Effector CD4-positive, alpha-beta T cell (primary cell): ENCODE measurements around the gene ZIC1. TPM values are rescaled to one million over a fixed set of nuclear protein-coding genes. Genes with fewer than 3 reads are reported as not detected.

ENCODE experiments used
- DNase-seq: peaks from one replicate; pipeline ENCODE4 v3.0.0-alpha.2; 2020
- total RNA-seq: gene quantifications from one replicate; lab custom pipeline; 2026; lab: John Stamatoyannopoulos, UW

Gene ZIC1
- not detected for total RNA-seq

GRCh38 chr3:147409143-147410115 lies at the start of gene ZIC1:
ZIC1 (plus strand) TSS chr3:147409365; CDS start chr3:147410113, 748 bp downstream.
- DNase-seq, result no peak

GRCh38 chr3:147360051-147360439 lies 49.1 kb upstream of the ZIC1 start:
- no peak for DNase-seq

GRCh38 chr3:147360646-147361453 lies 48.3 kb upstream of the ZIC1 start:
- no peak for DNase-seq

- DNase-seq, result no peak
Measured at GRCh38 chr3:147361454-147362420, 47.4 kb upstream of the ZIC1 start.

- no peak for DNase-seq
Measured at GRCh38 chr3:147364771-147365170, 44.4 kb upstream of the ZIC1 start.

- DNase-seq, result no peak
Measured at GRCh38 chr3:147365196-147366115, 43.7 kb upstream of the ZIC1 start.

- DNase-seq, result no peak
Measured at GRCh38 chr3:147367676-147368075, 41.5 kb upstream of the ZIC1 start.

- DNase-seq, result no peak
Measured at GRCh38 chr3:147368151-147368550, 41.0 kb upstream of the ZIC1 start.

- DNase-seq, result no peak
Measured at GRCh38 chr3:147368561-147369221, 40.5 kb upstream of the ZIC1 start.

GRCh38 chr3:147369231-147369630 lies 39.9 kb upstream of the ZIC1 start:
- no peak for DNase-seq

GRCh38 chr3:147369661-147370123 lies 39.5 kb upstream of the ZIC1 start:
- no peak for DNase-seq

GRCh38 chr3:147370349-147370748 lies 38.8 kb upstream of the ZIC1 start:
- no peak for DNase-seq

- DNase-seq, result no peak
Measured at GRCh38 chr3:147371140-147371539, 38.0 kb upstream of the ZIC1 start.

GRCh38 chr3:147371771-147372340 lies 37.3 kb upstream of the ZIC1 start:
- DNase-seq, result no peak

GRCh38 chr3:147372525-147373027 lies 36.6 kb upstream of the ZIC1 start:
- no peak for DNase-seq

GRCh38 chr3:147373301-147373700 lies 35.9 kb upstream of the ZIC1 start:
- DNase-seq, result no peak

- no peak for DNase-seq
Measured at GRCh38 chr3:147377412-147378367, 31.5 kb upstream of the ZIC1 start.

- no peak for DNase-seq
Measured at GRCh38 chr3:147379651-147380050, 29.5 kb upstream of the ZIC1 start.
